ENCODE measurements around the gene DEPDC7. TPM values are rescaled to one million over a fixed set of nuclear protein-coding genes. Genes with fewer than 3 reads are reported as not detected.

The DEPDC7 gene
- total and polyA plus RNA-seq, 9 of the 15 experiments (the other 6 are each of a cell fraction or from before 2014, with no cell fraction given), result 5.4 to 19.9 (median 12.0) TPM

- CTCF ChIA-PET (ENCODE audit: low intra/inter-chr PET ratio), result no interaction called here
- no peak overlapping the region for H2AFZ ChIP-seq (ENCODE audit: low read depth, low read length)
- POLR2A ChIA-PET, result no interaction called here
- WGBS (ENCODE audit: insufficient coverage, low coverage, missing lambda C conversion rate), result 80% methylated on average over 1 of the region's 1 CpG
- H3K9me3 ChIP-seq (replicated peaks; ENCODE audit: control insufficient read depth, insufficient read depth, low read depth, low read length), result no peaks in the 10 kb centered on the region
- in situ Hi-C loops (cut with MboI), result loop anchor here (25.0 kb wide), 1 partner anchor 369 kb away; no protein-coding TSS in a partner anchor
- intact Hi-C loops (cut with micrococcal nuclease), result loop anchor here (10.0 kb wide), 2 partner anchors 84 to 154 kb away; no protein-coding TSS in a partner anchor
- no peak overlapping the region for H3K4me3 ChIP-seq
- no TSS peak for BruUV-seq (replicated peaks)
- TF ChIP-seq ZNF197 (CRISPR knock-in tag; IDR thresholded peaks at IDR 0.05; ENCODE audit: low read depth) (no peak), PTTG1 (tag; IDR thresholded peaks at IDR 0.05; ENCODE audit: low read depth) (no peak), ZNF764 (CRISPR knock-in tag; IDR thresholded peaks at IDR 0.05; ENCODE audit: low read depth) (no peak), FOXM1 (IDR thresholded peaks at IDR 0.05; ENCODE audit: low read depth) (no peak), FOXM1 (CRISPR knock-in tag; IDR thresholded peaks at IDR 0.05; ENCODE audit: low read depth) (no peak), SNIP1 (IDR thresholded peaks at IDR 0.05; ENCODE audit: low read depth) (no peak), ZNF586 (CRISPR knock-in tag; conservative IDR thresholded peaks at IDR 0.05) (no peak), MCM5 (IDR thresholded peaks at IDR 0.05; ENCODE audit: low read depth) (no peak), PRPF4 (IDR thresholded peaks at IDR 0.05; ENCODE audit: insufficient read depth, low read depth, low read length, poor library complexity, severe bottlenecking) (no peak), BHLHE40 (IDR thresholded peaks at IDR 0.05; ENCODE audit: low read length) (no peak), MAFG (tag; conservative IDR thresholded peaks at IDR 0.05) (no peak), NR3C1 (CRISPR knock-in tag; IDR thresholded peaks at IDR 0.05) (no peak), BRF2 (IDR thresholded peaks at IDR 0.05; ENCODE audit: borderline replicate concordance, insufficient read depth, insufficient read length) (no peak)
- TF ChIP-seq, protein P1, sequence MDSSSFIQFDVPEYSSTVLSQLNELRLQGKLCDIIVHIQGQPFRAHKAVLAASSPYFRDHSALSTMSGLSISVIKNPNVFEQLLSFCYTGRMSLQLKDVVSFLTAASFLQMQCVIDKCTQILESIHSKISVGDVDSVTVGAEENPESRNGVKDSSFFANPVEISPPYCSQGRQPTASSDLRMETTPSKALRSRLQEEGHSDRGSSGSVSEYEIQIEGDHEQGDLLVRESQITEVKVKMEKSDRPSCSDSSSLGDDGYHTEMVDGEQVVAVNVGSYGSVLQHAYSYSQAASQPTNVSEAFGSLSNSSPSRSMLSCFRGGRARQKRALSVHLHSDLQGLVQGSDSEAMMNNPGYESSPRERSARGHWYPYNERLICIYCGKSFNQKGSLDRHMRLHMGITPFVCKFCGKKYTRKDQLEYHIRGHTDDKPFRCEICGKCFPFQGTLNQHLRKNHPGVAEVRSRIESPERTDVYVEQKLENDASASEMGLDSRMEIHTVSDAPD (CRISPR knock-in tag; IDR thresholded peaks at IDR 0.05), result no peak
- TF ChIP-seq, protein P2, sequence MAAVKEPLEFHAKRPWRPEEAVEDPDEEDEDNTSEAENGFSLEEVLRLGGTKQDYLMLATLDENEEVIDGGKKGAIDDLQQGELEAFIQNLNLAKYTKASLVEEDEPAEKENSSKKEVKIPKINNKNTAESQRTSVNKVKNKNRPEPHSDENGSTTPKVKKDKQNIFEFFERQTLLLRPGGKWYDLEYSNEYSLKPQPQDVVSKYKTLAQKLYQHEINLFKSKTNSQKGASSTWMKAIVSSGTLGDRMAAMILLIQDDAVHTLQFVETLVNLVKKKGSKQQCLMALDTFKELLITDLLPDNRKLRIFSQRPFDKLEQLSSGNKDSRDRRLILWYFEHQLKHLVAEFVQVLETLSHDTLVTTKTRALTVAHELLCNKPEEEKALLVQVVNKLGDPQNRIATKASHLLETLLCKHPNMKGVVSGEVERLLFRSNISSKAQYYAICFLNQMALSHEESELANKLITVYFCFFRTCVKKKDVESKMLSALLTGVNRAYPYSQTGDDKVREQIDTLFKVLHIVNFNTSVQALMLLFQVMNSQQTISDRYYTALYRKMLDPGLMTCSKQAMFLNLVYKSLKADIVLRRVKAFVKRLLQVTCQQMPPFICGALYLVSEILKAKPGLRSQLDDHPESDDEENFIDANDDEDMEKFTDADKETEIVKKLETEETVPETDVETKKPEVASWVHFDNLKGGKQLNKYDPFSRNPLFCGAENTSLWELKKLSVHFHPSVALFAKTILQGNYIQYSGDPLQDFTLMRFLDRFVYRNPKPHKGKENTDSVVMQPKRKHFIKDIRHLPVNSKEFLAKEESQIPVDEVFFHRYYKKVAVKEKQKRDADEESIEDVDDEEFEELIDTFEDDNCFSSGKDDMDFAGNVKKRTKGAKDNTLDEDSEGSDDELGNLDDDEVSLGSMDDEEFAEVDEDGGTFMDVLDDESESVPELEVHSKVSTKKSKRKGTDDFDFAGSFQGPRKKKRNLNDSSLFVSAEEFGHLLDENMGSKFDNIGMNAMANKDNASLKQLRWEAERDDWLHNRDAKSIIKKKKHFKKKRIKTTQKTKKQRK (IDR thresholded peaks at IDR 0.05; ENCODE audit: borderline replicate concordance, low read depth, low read length), result no peak
- no peak overlapping the region for H3K4me2 ChIP-seq (ENCODE audit: insufficient read depth, low read length)
- no peak overlapping the region for H3K9ac ChIP-seq (ENCODE audit: insufficient read depth in 1 of 2, low read depth in 2 of 2, low read length in 2 of 2)
- peaks cover 74% of the 10 kb centered on the region; the same call in 2 of the 3 replicates for H3K36me3 ChIP-seq (ENCODE audit: control insufficient read depth, insufficient read depth, low read length)
- no peaks in the 10 kb centered on the region for H3K27me3 ChIP-seq (ENCODE audit: control insufficient read depth in 2 of 2, insufficient read depth in 2 of 2, low read length in 2 of 2)
- DNase-seq (ENCODE audit: extremely low read depth in 1 of 4, low spot score in 3 of 4), result no peak
- no peaks in the 10 kb centered on the region for H3K4me1 ChIP-seq (replicated peaks in 1 of 2; ENCODE audit: control insufficient read depth in 2 of 2, insufficient read depth in 2 of 2, low read length in 2 of 2)
- no peak overlapping the region for H3K27ac ChIP-seq (ENCODE audit: extremely low read depth, low read depth, low read length)
- no peaks in the 10 kb centered on the region for H3K9me1 ChIP-seq (ENCODE audit: control insufficient read depth, insufficient read depth, low read length)
- FAIRE-seq, result no peak
- no peaks in the 10 kb centered on the region for H4K20me1 ChIP-seq (replicated peaks; ENCODE audit: control insufficient read depth, insufficient read depth, low read length)
- no peak for ATAC-seq
- H3K79me2 ChIP-seq (ENCODE audit: control insufficient read depth, insufficient read depth, low read length), result no peaks in the 10 kb centered on the region
Observed at GRCh38 chr11:32968541-32968940, 47.1 kb upstream of the DEPDC7 start.
